Spleen (tissue), 7 donors: ENCODE measurements around the gene STX16.

Experiments
- CTCF ChIP-seq, 11 experiments: fragments of 200-600 bp in 7 of 11; fragments of 450-650 bp in 4 of 11; sonication (generic) in 4 of 11; IDR thresholded peaks in 8 of 11; conservative IDR thresholded peaks in 3 of 11; 1 replicate in 7 of 11; 2 replicates in 4 of 11; pipeline versions ENCODE4 v1.4.0 to v1.8.0; 2016 to 2021; ENCODE audit warnings: antibody characterized with exemption in 11 of 11, inconsistent platforms in 4 of 11, mild to moderate bottlenecking in 1 of 11
- POLR2A ChIP-seq, 3 donors: fragments of 450-650 bp; IDR thresholded peaks; one replicate each; pipeline ENCODE4 v1.5.1; 2017; ENCODE audit warnings: antibody characterized with exemption in 3 of 3, mild to moderate bottlenecking in 1 of 3
- POLR2AphosphoS5 ChIP-seq, 3 donors: sonication (generic); formaldehyde crosslinking; IDR thresholded peaks; one replicate each; pipeline ENCODE4 v1.5.1; 2017; ENCODE audit warnings: antibody characterized with exemption in 3 of 3
- donor health status: DM: no; HTN: no; CAD: no; lungs with moderate emphysema.
- donor health status: DM: no; HTN: no; CAD: no.
- donor health status: DM: no; HTN: no; CAD: no.

DNA sequence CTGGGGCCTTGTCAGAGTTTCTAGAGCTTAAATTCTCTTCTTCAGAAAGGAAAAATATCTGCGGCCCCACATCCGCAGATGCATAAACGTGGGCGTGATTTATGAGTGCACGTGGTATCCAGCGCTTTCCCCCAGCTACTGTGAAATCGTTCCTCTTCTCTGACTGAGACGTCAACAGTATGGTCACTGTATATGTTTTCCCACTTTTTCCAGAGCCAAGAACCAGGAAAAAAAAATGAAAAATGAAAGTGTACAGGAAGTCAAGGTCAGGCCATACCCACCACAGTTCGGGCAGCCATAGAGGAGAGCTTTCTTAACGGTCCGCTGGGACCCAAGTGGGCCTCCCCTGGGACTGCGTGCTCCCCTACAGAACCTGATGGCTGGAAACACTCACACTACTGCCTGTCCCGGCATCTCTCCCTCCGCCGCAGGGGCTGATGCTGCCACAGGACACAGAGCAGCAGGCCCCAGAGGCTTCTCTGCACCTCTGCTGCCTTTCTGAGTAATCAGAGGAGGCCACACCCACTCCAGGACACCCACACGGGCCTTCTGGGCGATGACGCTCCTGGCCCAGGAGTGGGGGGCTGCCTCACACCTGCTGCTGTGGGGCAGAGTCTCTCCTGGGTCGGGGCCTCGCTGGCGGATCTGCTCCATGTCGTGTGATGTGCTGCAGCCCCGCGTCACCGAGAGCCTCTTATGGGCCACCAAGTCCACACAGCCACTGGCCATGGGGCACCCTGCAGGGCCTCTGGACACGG is 16.4 kb upstream of the STX16 start:
- no peak for TF ChIP-seq CTCF (IDR thresholded peaks at IDR 0.05 in 8 of 11, conservative IDR thresholded peaks at IDR 0.05 in 3 of 11)
- TF ChIP-seq POLR2A (IDR thresholded peaks at IDR 0.05), result no peak
- no peak for TF ChIP-seq POLR2AphosphoS5 (IDR thresholded peaks at IDR 0.05)
